ENCODE measurements around the gene NSUN5. TPM values are rescaled to one million over a fixed set of nuclear protein-coding genes. Genes with fewer than 3 reads are reported as not detected.
A peak's percentile ranks its signal among the peaks of the same experiment; 100 is the strongest.
"Not testable (repeated sequence)": the region's sequence is repeated elsewhere in the genome, so short reads cannot be mapped to it uniquely, and the experiment has no call there.

Gene NSUN5
- total RNA-seq, 2 experiments from 2014 or later = 50.6 to 68.6 TPM

- ATAC-seq; POLR2A ChIA-PET; intact Hi-C loops (cut with DNase I, micrococcal nuclease); DNase-seq; H3K4me3 Mint-ChIP-seq; H3K27me3 Mint-ChIP-seq; H3K36me3 Mint-ChIP-seq (ENCODE audit: low read depth); H3K4me1 Mint-ChIP-seq; H3K9me3 Mint-ChIP-seq (ENCODE audit: low read depth); H3K27ac Mint-ChIP-seq: not testable (repeated sequence)
- CTCF ChIA-PET = interaction anchor here (0.7 kb wide), 1 partner anchor 21 kb away, joined by 3 read pairs; no protein-coding TSS in a partner anchor
These were observed 16.8 kb upstream of the NSUN5 start for GRCh38 chr7:73325424-73325823.

GRCh38 chr7:73324081-73324845 lies 15.6 kb upstream of the NSUN5 start:
- not testable (repeated sequence) for H3K9me3 Mint-ChIP-seq (ENCODE audit: low read depth)

GRCh38 chr7:73323434-73324080 lies 14.9 kb upstream of the NSUN5 start:
- H3K36me3 Mint-ChIP-seq (ENCODE audit: low read depth); H3K27me3 Mint-ChIP-seq; ATAC-seq; DNase-seq; H3K4me1 Mint-ChIP-seq; H3K27ac Mint-ChIP-seq; POLR2A ChIA-PET; H3K9me3 Mint-ChIP-seq (ENCODE audit: low read depth): not testable (repeated sequence)
- H3K4me3 Mint-ChIP-seq = peak overlapping the region; percentile 30
- CTCF ChIA-PET = interaction anchor here (0.6 to 1.7 kb wide), 10 partner anchors 9 to 563 kb away, joined by 3 to 11 read pairs (median 3); no protein-coding TSS in a partner anchor
- intact Hi-C loops (cut with DNase I, micrococcal nuclease) = loop anchor here (1.0 to 5.0 kb wide), 4 partner anchors 109 to 411 kb away; partner anchors contain the start of gene FZD9 (in 1 of the 2)

More at GRCh38 chr7:73324081-73324845, 15.6 kb upstream of the NSUN5 start:
- intact Hi-C loops (cut with DNase I, micrococcal nuclease) = loop anchor here (1.0 to 5.0 kb wide), 4 partner anchors 108 to 410 kb away; partner anchors contain the start of gene FZD9 (in 1 of the 2)
- POLR2A ChIA-PET; H3K4me1 Mint-ChIP-seq; H3K36me3 Mint-ChIP-seq (ENCODE audit: low read depth); H3K27me3 Mint-ChIP-seq; H3K27ac Mint-ChIP-seq: not testable (repeated sequence)
- H3K4me3 Mint-ChIP-seq = peak overlapping the region; percentile 30
- CTCF ChIA-PET = interaction anchor here (0.6 to 1.7 kb wide), 11 partner anchors 10 to 564 kb away, joined by 3 to 11 read pairs (median 3); no protein-coding TSS in a partner anchor
- DNase-seq (peak; percentile 71), ATAC-seq (peak; percentile 87)

GRCh38 chr7:73320009-73320408 lies 11.4 kb upstream of the NSUN5 start:
- H3K36me3 Mint-ChIP-seq (ENCODE audit: low read depth); DNase-seq; POLR2A ChIA-PET; H3K27me3 Mint-ChIP-seq; H3K4me3 Mint-ChIP-seq; H3K9me3 Mint-ChIP-seq (ENCODE audit: low read depth); CTCF ChIA-PET; H3K4me1 Mint-ChIP-seq; H3K27ac Mint-ChIP-seq; ATAC-seq: not testable (repeated sequence)
- intact Hi-C loops (cut with DNase I, micrococcal nuclease) = loop anchor here (2.0 to 5.0 kb wide), 3 partner anchors 23 to 132 kb away; partner anchors contain the start of gene FZD9 (in 1 of the 2)

- not testable (repeated sequence) for ATAC-seq, H3K27me3 Mint-ChIP-seq
These were observed 10.9 kb upstream of the NSUN5 start for GRCh38 chr7:73319541-73319940.

GRCh38 chr7:73318656-73319204 lies 10.1 kb upstream of the NSUN5 start:
- CTCF ChIA-PET; H3K9me3 Mint-ChIP-seq (ENCODE audit: low read depth); H3K4me1 Mint-ChIP-seq; H3K27ac Mint-ChIP-seq; intact Hi-C loops (cut with DNase I, micrococcal nuclease); DNase-seq; H3K27me3 Mint-ChIP-seq; H3K4me3 Mint-ChIP-seq; ATAC-seq; H3K36me3 Mint-ChIP-seq (ENCODE audit: low read depth): not testable (repeated sequence)
- POLR2A ChIA-PET = interaction anchor here (0.6 kb wide), 1 partner anchor 365 kb away, joined by 4 read pairs; no protein-coding TSS in a partner anchor

More at GRCh38 chr7:73319541-73319940, 10.9 kb upstream of the NSUN5 start:
- POLR2A ChIA-PET; H3K36me3 Mint-ChIP-seq (ENCODE audit: low read depth); H3K27ac Mint-ChIP-seq; H3K4me1 Mint-ChIP-seq; CTCF ChIA-PET; DNase-seq; H3K4me3 Mint-ChIP-seq; intact Hi-C loops (cut with DNase I, micrococcal nuclease); H3K9me3 Mint-ChIP-seq (ENCODE audit: low read depth): not testable (repeated sequence)

GRCh38 chr7:73316521-73316920 lies 7.9 kb upstream of the NSUN5 start:
- Mint-ChIP-seq H3K4me1 (no peaks in the 10 kb centered on the region), H3K9me3 (ENCODE audit: low read depth) (no peaks in the 10 kb centered on the region), H3K4me3 (no peak overlapping the region), H3K27ac (no peak overlapping the region), H3K27me3 (no peaks in the 10 kb centered on the region), H3K36me3 (ENCODE audit: low read depth) (no peaks in the 10 kb centered on the region)
- intact Hi-C loops (cut with DNase I, micrococcal nuclease) = no loop called here
- no peak for ATAC-seq
- POLR2A ChIA-PET = no interaction called here
- no peak for DNase-seq
- CTCF ChIA-PET = interaction anchor here (0.9 kb wide), 1 partner anchor 12 kb away, joined by 3 read pairs; no protein-coding TSS in a partner anchor

GRCh38 chr7:73314271-73314670 lies 5.6 kb upstream of the NSUN5 start:
- no peak for DNase-seq
- Mint-ChIP-seq H3K27me3 (no peaks in the 10 kb centered on the region), H3K4me1 (peaks cover 2% of the 10 kb centered on the region), H3K9me3 (ENCODE audit: low read depth) (no peaks in the 10 kb centered on the region), H3K27ac (no peak overlapping the region), H3K36me3 (ENCODE audit: low read depth) (no peaks in the 10 kb centered on the region), H3K4me3 (no peak overlapping the region)
- ChIA-PET POLR2A (no interaction called here), CTCF (interaction anchor here (0.9 kb wide), 1 partner anchor 10 kb away, joined by 4 read pairs; no protein-coding TSS in a partner anchor)
- intact Hi-C loops (cut with DNase I, micrococcal nuclease) = no loop called here
- no peak for ATAC-seq

- DNase-seq (no peak), ATAC-seq (no peak)
- ChIA-PET CTCF (no interaction called here), POLR2A (no interaction called here)
- Mint-ChIP-seq H3K27me3 (no peaks in the 10 kb centered on the region), H3K4me1 (peaks cover 10% of the 10 kb centered on the region), H3K9me3 (ENCODE audit: low read depth) (no peaks in the 10 kb centered on the region), H3K36me3 (ENCODE audit: low read depth) (peaks cover 2% of the 10 kb centered on the region), H3K27ac (no peak overlapping the region), H3K4me3 (no peak overlapping the region)
- intact Hi-C loops (cut with DNase I, micrococcal nuclease) = no loop called here
These were observed 4.9 kb upstream of the NSUN5 start for GRCh38 chr7:73313521-73313906.

- Mint-ChIP-seq H3K4me3 (no peak overlapping the region), H3K36me3 (ENCODE audit: low read depth) (peaks cover 3% of the 10 kb centered on the region), H3K27ac (no peak overlapping the region), H3K27me3 (no peaks in the 10 kb centered on the region), H3K4me1 (peaks cover 12% of the 10 kb centered on the region), H3K9me3 (ENCODE audit: low read depth) (no peaks in the 10 kb centered on the region)
- DNase-seq (no peak), ATAC-seq (no peak)
- intact Hi-C loops (cut with DNase I, micrococcal nuclease) = no loop called here
- ChIA-PET POLR2A (no interaction called here), CTCF (no interaction called here)
These were observed 4.3 kb upstream of the NSUN5 start for GRCh38 chr7:73312831-73313520.

GRCh38 chr7:73311421-73311820 lies 2.8 kb upstream of the NSUN5 start:
- H3K27me3 Mint-ChIP-seq; H3K9me3 Mint-ChIP-seq (ENCODE audit: low read depth); H3K27ac Mint-ChIP-seq; intact Hi-C loops (cut with DNase I, micrococcal nuclease); ATAC-seq; DNase-seq; H3K4me3 Mint-ChIP-seq; POLR2A ChIA-PET: not testable (repeated sequence)
- H3K36me3 Mint-ChIP-seq (ENCODE audit: low read depth) = peaks cover 14% of the 10 kb centered on the region
- CTCF ChIA-PET = interaction anchor here (0.7 kb wide), 1 partner anchor 13 kb away, joined by 3 read pairs; no protein-coding TSS in a partner anchor
- peaks cover 27% of the 10 kb centered on the region for H3K4me1 Mint-ChIP-seq

All from activated CD4-positive, alpha-beta T cell treated with anti-CD3 and anti-CD28 coated beads for 36 hours (primary cell).